Psoas muscle (tissue), 8 donors: ENCODE results near the gene EYA2. TPM values are rescaled to one million over a fixed set of nuclear protein-coding genes. Genes with fewer than 3 reads are reported as not detected.

Experiments
- ATAC-seq, 4 donors: fragments of 200-7000 bp; cut with Tn5 transposase; one replicate each; pipeline ENCODE4 v1.9.1; 2020; ENCODE audit warnings: moderate library complexity in 3 of 4, mild to moderate bottlenecking in 2 of 4
- DNase-seq, 2 donors: peaks; one replicate each; pipeline ENCODE4 v3.0.0-alpha.2; 2020
- H3K27ac ChIP-seq: fragments of 200-600 bp; one replicate; pipeline ENCODE4 v1.8.0; 2022
- H3K27me3 ChIP-seq, 3 donors: fragments of 200-600 bp in 1 of 3; one replicate each; pipeline versions ENCODE4 v1.6.1 to v1.8.0; 2013 to 2022; ENCODE audit warnings: low read length in 2 of 3, mild to moderate bottlenecking in 2 of 3, moderate library complexity in 1 of 3; ENCODE audit not compliant: insufficient read depth in 3 of 3
- H3K36me3 ChIP-seq, 2 donors: fragments of 200-600 bp in 1 of 2; one replicate each; pipeline versions ENCODE4 v1.6.1 to v1.8.0; 2013 to 2022; ENCODE audit warnings: low read depth in 1 of 2, mild to moderate bottlenecking in 1 of 2, moderate library complexity in 1 of 2; ENCODE audit not compliant: insufficient read depth in 1 of 2
- H3K4me1 ChIP-seq: fragments of 200-600 bp; one replicate; pipeline ENCODE4 v1.8.0; 2022
- H3K4me3 ChIP-seq: fragments of 200-600 bp; one replicate; pipeline ENCODE4 v1.8.0; 2022; ENCODE audit warnings: mild to moderate bottlenecking
- H3K9me3 ChIP-seq: fragments of 200-600 bp; one replicate; pipeline ENCODE4 v1.8.0; 2022
- whole genome bisulfite sequencing, 3 donors: extraction: QIAGEN DNeasy Blood & Tissue Kit; methylation state at CpG; one replicate each; pipeline versions ENCODE4 v1.1.6 to v1.1.7; 2013; 5-methylcytosine and 5-hydroxymethylcytosine counted together
- intact Hi-C, 2 donors: fragments of 100-400 bp; cut with DNase I; formaldehyde crosslinking; loops; one replicate each; pipeline versions ENCODE4 v1.11.0 to v1.14.2; 2022
- polyA plus RNA-seq, 3 donors: library from polyadenylated mRNA; stranded (reverse); fragments of 200-250 nt; gene quantifications; one replicate each; pipeline ENCODE4 v1.2.3, GENCODE V29; 2013
- total RNA-seq, 4 donors: library from RNA; stranded (reverse); fragmentation: NEBNext Ultra II Directional in 2 of 4; extraction: Animal tissue kit (Norgen Biotek cat#: 25700) in 2 of 4; gene quantifications; one replicate each; pipeline versions ENCODE4 v1.2.1 to v1.2.4, GENCODE V29; 2021 to 2023
- TF ChIP-seq, protein P1 (sequence below): fragments of 200-600 bp; IDR thresholded peaks from one replicate; pipeline ENCODE4 v1.8.0; 2022; ENCODE audit warnings: antibody characterized with exemption
- donor health status: healthy with polysubstance abuse.
- donor health status: DM: no; HTN: no; CAD: no; lungs with moderate emphysema.
- donor health status: Bipolar disorder and iron deficiency.
- donor health status: healthy.
- donor health status: DM: yes; HTN: yes; CAD: no.
- donor health status: DM: no; HTN: no; CAD: no.
- donor health status: DM: no; HTN: no; CAD: no.
- donor health status: DM: yes; HTN: yes; CAD: no.

Gene EYA2
- total and polyA plus RNA-seq, 7 donors = 0.72 to 4.0 (median 2.0) TPM

GRCh38 chr20:47196091-47197081 is 301.7 kb downstream of the EYA2 start:
- 43 to 48% (median 45%) methylated on average over 34 of the region's 34 CpGs for WGBS, 3 donors
- no peaks in the 10 kb centered on the region for H3K9me3 ChIP-seq
- intact Hi-C loops = loop anchor here (2.0 to 10.0 kb wide), 3 partner anchors 188 to 428 kb away; no protein-coding TSS in a partner anchor
- peaks cover 0 to 2% (median 0%) of the 10 kb centered on the region in 3 donors for H3K27me3 ChIP-seq
- no peak overlapping the region for H3K4me3 ChIP-seq
- no peak overlapping the region for H3K27ac ChIP-seq
- H3K36me3 ChIP-seq = no peaks in the 10 kb centered on the region
- no peaks in the 10 kb centered on the region for H3K4me1 ChIP-seq
- DNase-seq = peak; percentile 70 to 77
- ATAC-seq = peak; percentile 68 to 89 (median 80)
- TF ChIP-seq, protein P1, sequence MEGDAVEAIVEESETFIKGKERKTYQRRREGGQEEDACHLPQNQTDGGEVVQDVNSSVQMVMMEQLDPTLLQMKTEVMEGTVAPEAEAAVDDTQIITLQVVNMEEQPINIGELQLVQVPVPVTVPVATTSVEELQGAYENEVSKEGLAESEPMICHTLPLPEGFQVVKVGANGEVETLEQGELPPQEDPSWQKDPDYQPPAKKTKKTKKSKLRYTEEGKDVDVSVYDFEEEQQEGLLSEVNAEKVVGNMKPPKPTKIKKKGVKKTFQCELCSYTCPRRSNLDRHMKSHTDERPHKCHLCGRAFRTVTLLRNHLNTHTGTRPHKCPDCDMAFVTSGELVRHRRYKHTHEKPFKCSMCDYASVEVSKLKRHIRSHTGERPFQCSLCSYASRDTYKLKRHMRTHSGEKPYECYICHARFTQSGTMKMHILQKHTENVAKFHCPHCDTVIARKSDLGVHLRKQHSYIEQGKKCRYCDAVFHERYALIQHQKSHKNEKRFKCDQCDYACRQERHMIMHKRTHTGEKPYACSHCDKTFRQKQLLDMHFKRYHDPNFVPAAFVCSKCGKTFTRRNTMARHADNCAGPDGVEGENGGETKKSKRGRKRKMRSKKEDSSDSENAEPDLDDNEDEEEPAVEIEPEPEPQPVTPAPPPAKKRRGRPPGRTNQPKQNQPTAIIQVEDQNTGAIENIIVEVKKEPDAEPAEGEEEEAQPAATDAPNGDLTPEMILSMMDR = peak; percentile 93

DNA sequence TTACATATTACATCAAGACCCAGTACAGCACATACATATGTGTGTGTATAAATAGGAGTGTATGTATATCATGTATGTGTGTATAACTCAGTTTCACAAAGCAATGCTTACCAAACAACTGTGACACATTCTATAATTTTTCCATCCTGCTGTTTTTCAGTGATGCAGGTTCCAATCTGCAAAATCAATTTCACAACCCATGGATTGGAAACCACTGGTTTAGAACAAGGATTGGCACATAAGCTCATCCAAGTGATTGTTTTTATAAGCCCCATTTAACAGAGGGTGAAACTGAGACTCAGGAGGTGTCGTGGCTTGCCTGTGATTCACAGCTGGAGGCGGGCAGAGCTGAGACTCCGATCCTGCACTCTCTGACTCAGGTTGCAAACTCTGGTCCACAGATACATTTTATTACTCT is 303.6 kb downstream of the EYA2 start:
- WGBS, 3 donors = 82 to 97% (median 95%) methylated on average over 3 of the region's 3 CpGs
- H3K4me1 ChIP-seq = no peaks in the 10 kb centered on the region
- DNase-seq = peak in 1 of 2 donors; percentile 4
- no peaks in the 10 kb centered on the region for H3K9me3 ChIP-seq
- H3K27ac ChIP-seq = no peak overlapping the region
- H3K36me3 ChIP-seq = no peaks in the 10 kb centered on the region
- no peak for ATAC-seq
- H3K27me3 ChIP-seq = no peaks in the 10 kb centered on the region
- no peak overlapping the region for H3K4me3 ChIP-seq
- intact Hi-C loops = loop anchor here (5.0 to 10.0 kb wide), 2 partner anchors 424 to 427 kb away; no protein-coding TSS in a partner anchor
- TF ChIP-seq, protein P1 = no peak

- intact Hi-C loops = loop anchor here (5.0 to 10.0 kb wide), 2 partner anchors 423 to 426 kb away; no protein-coding TSS in a partner anchor
- TF ChIP-seq, protein P1 = no peak
- no peaks in the 10 kb centered on the region for H3K4me1 ChIP-seq
- ATAC-seq (no peak), DNase-seq (peak in 1 of 2 donors; percentile 37)
- H3K4me3 ChIP-seq = no peak overlapping the region
- H3K36me3 ChIP-seq = no peaks in the 10 kb centered on the region
- WGBS, 3 donors = 92 to 94% (median 93%) methylated on average over 14 of the region's 14 CpGs
- H3K9me3 ChIP-seq = no peaks in the 10 kb centered on the region
- no peak overlapping the region for H3K27ac ChIP-seq
- no peaks in the 10 kb centered on the region for H3K27me3 ChIP-seq
Measured at GRCh38 chr20:47198996-47199552, 304.4 kb downstream of the EYA2 start.

- WGBS, 3 donors = 90 to 91% (median 91%) methylated on average over 9 of the region's 9 CpGs
- Histone ChIP-seq H3K27ac (no peak overlapping the region), H3K4me1 (no peaks in the 10 kb centered on the region), H3K36me3 (no peaks in the 10 kb centered on the region), H3K4me3 (no peak overlapping the region), H3K9me3 (no peaks in the 10 kb centered on the region), H3K27me3 (no peaks in the 10 kb centered on the region)
- no peak for ATAC-seq
- TF ChIP-seq, protein P1 = no peak
- peak in 1 of 2 donors; percentile 16 for DNase-seq
- intact Hi-C loops = loop anchor here in 1 of 2 donors (5.0 kb wide), 1 partner anchor 181 kb away; no protein-coding TSS in a partner anchor
Measured at GRCh38 chr20:47201074-47201730, 306.6 kb downstream of the EYA2 start.
